Stimulated activated CD4-positive, alpha-beta T cell treated with anti-CD3 and anti-CD28 coated beads, Interleukin-4, amount 100 ng/mL, for 4 hours (primary cell): ENCODE results near the gene TTLL9.

Experiments
- DNase-seq, 2 experiments: peaks; one replicate each; pipeline ENCODE4 v3.0.0-alpha.2; 2020

The TTLL9 gene

DNA sequence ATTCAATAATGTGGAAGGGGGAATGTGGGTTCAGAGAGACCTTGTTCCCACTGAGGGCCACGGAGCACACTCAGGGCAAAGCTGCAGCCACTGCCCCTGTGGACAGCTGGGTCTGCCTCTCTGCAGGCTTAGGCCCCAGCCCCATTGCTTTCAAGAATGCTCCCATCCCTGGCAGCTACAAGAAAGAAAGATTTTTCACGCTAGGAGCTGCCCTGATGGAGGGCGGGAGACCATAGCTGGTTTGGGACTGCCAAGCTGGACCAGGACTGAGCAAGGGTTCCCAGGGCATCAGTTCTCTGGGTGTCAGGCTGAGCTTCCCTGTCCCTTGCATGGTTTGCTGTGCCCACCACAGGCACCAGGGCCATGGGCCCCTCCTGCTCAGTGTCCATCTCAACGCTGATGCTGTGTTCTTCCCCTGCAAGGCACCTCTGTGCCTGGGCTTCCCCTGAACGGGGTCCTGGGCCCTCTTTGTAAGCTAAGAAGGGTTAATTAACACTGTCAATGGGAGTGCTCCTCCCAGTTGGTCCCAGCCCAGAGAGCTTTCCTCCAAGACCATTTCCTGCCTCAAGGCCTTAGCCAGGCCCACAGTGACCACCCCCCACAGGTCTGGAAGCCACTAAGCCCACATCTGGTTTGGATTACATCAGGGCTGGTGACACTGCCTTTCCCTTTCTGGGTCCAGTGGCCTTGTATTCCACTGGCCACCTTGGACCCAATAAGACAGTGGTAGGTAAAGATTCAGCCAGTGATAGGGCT, 33.4 kb upstream of the TTLL9 start:
- DNase-seq = no peak

DNA sequence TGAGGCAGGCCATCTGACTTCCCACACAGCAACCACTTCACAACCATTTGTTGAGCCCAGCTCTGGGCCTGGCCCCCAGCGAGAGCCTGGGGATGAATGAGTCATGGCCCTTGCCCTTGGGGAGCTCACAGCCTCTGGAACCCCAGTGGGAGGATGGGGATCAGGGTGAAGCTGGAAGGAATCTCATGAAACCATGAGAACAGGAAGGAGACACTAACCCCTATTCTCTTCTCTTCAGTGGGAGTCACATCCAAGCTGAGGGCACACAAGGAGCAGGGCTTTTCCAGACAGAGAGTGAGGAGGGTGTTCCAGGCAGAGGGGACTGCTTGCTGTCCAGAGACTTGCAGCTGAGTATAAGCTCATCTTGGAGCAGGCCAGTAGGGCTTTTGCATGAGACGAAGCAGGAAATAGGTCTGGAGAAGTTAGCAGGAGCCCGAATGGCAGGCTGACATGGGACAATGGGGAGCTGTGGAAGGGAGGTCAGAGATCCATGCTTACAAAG, 32.5 kb upstream of the TTLL9 start:
- DNase-seq = no peak

DNA sequence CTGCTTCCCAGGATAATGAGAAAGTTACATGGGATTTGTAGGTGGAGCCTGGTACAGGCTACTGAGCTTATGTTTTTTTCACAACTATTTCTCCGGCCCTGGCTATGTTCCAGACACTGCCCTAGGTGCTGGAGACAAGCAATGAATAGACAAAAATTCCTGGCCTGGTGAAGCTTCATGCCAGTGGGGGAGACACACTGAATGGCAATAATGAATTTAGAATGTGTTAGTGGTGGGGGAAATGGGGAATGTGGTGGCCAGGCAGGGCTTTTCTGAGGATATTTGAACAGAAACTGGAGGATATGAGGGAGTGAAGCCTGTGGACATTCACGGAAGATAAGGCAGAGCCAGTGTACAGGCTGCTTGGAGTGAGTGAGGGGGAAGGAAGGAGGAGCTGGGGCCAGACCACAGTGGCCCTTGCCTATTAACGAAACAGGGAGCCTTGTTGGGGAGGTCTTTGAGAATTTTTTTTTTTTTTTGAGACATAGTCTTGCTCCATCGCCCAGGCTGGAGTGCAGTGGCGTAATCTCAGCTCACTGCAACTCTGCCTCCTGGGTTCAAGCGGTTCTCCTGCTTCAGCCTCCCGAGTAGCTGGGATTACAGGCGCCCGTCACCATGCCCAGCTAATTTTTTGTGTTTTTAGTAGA, 31.7 kb upstream of the TTLL9 start:
- no peak for DNase-seq

DNA sequence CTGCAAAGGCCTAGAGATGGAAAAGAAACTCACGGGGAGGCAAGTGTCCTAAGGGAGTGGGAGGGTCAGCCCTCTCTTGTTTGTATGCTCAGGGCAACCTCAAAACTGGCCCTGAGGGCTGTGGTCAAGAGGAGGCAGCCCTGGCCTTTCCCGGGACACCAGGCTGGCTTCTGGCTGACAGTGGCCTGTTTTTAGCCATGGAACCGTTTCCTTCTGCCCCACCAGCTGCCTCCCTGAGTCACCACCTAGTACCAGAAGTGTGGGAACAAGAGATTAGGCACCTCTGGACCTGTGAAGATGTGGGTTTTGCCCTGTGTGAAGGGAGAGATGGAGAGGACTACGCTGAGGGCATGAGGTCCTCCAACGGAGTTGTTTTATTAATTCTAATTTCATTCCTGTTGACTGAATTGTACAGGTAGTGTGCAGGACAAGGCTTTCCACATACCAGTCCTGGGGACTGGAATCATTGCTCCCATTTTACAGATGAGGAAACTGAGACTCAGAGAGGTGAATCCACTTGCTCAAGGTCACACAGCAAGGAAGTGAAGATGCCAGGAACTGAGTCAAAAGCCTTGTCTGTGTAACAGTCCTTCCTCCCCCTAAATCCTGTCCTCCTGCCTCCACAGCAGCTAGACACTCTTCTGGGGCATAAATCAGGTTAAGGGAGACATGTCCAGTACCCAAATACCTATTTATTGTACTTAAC, 30.5 kb upstream of the TTLL9 start:
- no peak for DNase-seq

GRCh38 chr20:31840906-31841816, 29.3 kb upstream of the TTLL9 start:
- no peak for DNase-seq

DNA sequence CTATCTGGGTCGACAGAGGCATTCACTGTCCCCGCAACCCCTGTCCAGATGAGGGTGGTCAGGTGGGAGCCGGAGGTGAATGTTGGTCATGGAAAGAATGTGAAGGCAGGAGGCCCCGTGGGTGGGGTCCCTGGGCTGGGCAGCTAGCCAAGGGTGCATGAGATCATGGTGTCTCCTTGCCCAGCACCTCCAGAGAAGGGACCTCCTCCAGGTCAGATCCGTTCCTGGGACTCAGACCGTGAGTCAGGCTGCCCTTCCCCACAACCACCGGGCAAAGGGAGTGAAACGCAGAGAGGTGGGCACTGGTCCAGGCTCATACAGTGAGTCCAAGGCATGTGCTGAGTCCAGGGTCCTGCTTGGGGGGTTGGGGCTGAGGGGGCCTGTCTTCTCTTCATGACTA, 28.5 kb upstream of the TTLL9 start:
- no peak for DNase-seq

GRCh38 chr20:31842471-31843157, 27.8 kb upstream of the TTLL9 start:
- no peak for DNase-seq

- DNase-seq = no peak
Measured at GRCh38 chr20:31843288-31843687, 27.1 kb upstream of the TTLL9 start.

- DNase-seq = no peak
Measured at GRCh38 chr20:31843881-31844280, 26.6 kb upstream of the TTLL9 start.

DNA sequence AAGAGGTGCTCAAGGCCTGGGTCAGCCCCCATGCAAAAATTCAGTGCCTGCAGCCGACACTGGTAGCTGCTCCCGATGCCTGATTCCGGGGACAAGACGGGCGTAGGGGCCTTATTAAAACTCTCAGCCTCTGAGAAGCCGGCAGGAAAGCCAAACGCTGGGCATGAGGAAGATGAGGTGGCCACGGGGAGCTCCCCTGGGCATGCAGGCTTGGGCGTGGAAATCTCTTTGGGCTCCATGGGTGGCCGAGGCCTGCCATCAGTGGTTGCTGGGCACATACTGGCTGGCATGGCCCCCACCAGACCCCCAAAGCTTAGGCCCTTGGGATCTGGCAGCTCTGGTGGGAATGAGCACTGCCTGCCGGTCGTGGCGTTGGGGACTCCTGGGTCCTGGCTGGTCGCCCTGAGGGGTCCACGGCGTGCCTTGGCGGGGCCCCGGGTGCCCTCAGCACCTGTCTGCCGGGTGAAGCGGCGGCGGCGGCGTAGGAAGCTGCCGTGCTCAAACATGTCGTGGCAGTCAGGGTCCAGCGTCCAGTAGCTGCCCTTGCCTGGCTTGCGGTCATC, 25.6 kb upstream of the TTLL9 start:
- DNase-seq = no peak

- no peak for DNase-seq
Measured at GRCh38 chr20:31845300-31845863, 25.1 kb upstream of the TTLL9 start, which contains the start of gene FOXS1. FOXS1 (minus strand) TSS chr20:31845604; CDS start chr20:31845542, 62 bp downstream.

DNA sequence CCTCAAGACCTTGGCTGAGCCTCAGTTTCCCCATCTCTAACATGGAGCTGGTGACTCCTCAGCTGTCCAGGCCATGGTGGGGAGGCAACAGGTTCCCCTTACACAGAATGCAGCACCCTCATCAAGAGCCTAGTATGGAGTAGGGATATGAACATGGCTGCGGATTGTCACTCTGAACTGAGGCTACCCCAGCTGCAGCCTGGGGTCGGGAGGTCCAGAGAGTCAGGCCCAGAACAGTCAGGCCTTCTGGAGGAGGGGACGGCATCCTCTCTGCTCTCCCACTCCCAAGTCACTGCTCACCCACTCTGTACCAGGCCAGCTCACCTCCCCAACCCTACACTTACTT, 23.7 kb upstream of the TTLL9 start:
- DNase-seq = no peak

GRCh38 chr20:31848088-31848999, 22.1 kb upstream of the TTLL9 start:
- DNase-seq = no peak

GRCh38 chr20:31849306-31849930, 21.0 kb upstream of the TTLL9 start:
- DNase-seq = no peak

DNA sequence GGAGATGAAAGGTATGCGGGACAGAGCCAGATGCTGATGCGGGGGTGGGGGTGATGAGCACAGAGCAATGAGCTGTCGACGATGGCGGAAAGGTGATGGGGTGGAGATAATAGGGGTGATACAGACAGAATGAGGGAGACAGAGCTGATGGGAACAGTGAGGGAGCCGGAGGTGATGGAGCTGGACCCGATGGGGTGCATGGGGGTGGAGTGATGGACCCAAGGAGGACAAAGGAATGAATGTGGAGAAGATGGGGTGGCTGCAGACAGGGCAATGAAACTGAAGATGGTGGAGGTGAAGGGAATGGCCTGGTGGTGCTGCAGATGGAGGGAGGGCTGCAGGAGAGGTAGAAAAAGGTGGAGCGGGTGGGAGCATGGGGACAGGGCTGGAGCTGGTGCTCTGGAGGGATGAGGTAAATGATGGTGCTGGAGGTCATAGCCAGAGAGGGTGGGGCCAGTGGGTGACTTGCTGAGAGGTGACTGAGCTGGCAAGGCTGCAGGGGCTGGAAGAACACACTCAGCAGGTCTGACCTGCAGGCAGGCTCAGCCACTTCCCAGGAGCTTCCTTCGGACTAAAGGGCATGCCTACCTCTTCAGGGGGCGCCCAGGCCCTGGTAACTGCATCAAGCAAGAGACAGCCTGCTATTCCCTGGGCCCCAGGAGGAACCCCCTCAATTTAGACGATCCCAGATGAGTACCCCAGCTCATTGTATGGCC, 19.0 kb upstream of the TTLL9 start:
- no peak for DNase-seq

GRCh38 chr20:31853481-31853880, 17.0 kb upstream of the TTLL9 start:
- no peak for DNase-seq

- no peak for DNase-seq
Measured at GRCh38 chr20:31856516-31856915, 13.9 kb upstream of the TTLL9 start.

GRCh38 chr20:31857861-31858759, 12.3 kb upstream of the TTLL9 start:
- no peak for DNase-seq
